Activated CD8-positive, alpha-beta memory T cell treated with anti-CD3 and anti-CD28 coated beads for 36 hours (primary cell): ENCODE measurements around the gene POTEH. TPM values are rescaled to one million over a fixed set of nuclear protein-coding genes. Genes with fewer than 3 reads are reported as not detected.
"Not testable (repeated sequence)": the region's sequence is repeated elsewhere in the genome, so short reads cannot be mapped to it uniquely, and the experiment has no call there.

Source experiments
- CTCF ChIA-PET: fragments of 350-600 bp; sonication (Branson Sonifier 250); formaldehyde crosslinking; loops from one replicate; lab custom pipeline; 2021; ENCODE audit warnings: antibody characterized with exemption; lab: Charles Lee
- POLR2A ChIA-PET: fragments of 350-600 bp; sonication (Branson Sonifier 250); formaldehyde crosslinking; loops from one replicate; lab custom pipeline; 2021; ENCODE audit warnings: antibody characterized with exemption; lab: Charles Lee
- total RNA-seq, 2 experiments: library from RNA; stranded (reverse); gene quantifications; one replicate each; pipeline ENCODE4 v1.2.3, GENCODE V29; 2021

POTEH gene
- total RNA-seq, 2 experiments from 2014 or later, result not detected

DNA sequence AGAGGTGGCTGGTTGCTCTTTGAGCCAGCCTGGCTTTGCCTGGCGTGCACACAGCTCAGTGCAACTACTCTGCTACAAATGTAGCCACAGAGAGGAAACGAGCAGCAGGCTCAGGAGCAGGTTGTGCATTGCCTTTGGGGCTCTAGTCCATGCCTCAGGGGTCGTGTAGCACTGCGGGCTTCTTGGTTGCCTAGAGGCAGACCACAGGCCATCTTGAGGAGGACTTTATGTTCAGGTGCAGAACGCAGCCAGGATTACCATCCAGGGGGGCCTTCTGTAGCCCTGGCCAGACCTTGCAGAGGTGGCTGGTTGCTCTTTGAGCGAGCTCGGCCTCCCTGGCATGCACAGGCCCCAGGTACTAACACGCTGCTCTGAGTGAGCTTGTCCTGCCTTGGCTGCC is 41.2 kb downstream of the POTEH start:
- CTCF ChIA-PET, POLR2A ChIA-PET: not testable (repeated sequence)

DNA sequence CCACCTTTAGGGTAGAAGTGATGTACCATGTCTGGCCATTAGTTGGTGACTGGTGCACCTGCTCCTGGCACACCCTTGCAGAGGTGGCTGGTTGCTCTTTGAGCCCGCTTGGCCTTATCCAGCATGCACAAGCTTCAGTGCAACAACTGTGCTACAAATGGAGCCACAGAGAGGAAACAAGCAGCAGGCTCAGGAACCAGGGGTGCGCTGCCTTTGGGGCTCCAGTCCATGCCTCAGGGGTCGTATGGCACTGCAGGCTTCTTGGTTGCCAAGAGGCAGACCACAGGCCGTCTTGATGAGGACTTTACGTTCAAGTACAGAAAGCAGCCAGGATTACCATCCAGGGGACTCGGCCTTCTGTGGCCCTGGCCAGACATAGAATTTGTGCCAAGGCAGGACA is 44.6 kb downstream of the POTEH start:
- CTCF ChIA-PET, result not testable (repeated sequence)

GRCh38 chr22:15738157-15738908 is 48.5 kb downstream of the POTEH start:
- CTCF ChIA-PET, POLR2A ChIA-PET: not testable (repeated sequence)

More for the DNA sequence above, 44.6 kb downstream of the POTEH start:
- POLR2A ChIA-PET, result not testable (repeated sequence)

GRCh38 chr22:15738909-15739391 is 49.1 kb downstream of the POTEH start:
- CTCF ChIA-PET, POLR2A ChIA-PET: not testable (repeated sequence)

DNA sequence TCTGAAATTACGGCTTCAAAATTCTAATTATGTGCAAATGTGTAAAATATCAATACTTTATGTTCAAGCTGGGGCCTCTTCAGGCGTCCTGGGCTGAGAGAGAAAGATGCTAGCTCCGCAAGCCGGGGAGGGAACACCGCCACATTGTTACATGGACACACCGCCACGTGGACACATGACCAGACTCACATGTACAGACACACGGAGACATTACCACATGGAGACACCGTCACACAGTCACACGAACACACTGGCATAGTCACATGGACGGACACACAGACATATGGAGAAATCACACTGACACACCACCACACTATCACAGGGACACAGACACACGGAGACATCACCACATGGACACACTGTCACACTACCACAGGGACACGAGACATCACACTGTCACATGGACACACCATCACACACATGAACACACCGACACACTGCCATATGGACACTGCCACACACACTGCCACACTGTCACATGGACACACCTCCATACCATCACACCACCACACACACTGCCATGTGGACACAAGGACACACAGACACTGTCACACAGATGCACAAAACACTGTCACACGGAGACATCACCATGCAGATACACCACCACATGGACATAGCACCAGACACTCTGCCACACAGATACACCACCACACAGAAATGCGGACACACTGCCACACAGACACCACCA is 58.0 kb downstream of the POTEH start:
- CTCF ChIA-PET, POLR2A ChIA-PET: not testable (repeated sequence)

GRCh38 chr22:15749181-15749970 is 59.5 kb downstream of the POTEH start:
- POLR2A ChIA-PET, CTCF ChIA-PET: not testable (repeated sequence)

DNA sequence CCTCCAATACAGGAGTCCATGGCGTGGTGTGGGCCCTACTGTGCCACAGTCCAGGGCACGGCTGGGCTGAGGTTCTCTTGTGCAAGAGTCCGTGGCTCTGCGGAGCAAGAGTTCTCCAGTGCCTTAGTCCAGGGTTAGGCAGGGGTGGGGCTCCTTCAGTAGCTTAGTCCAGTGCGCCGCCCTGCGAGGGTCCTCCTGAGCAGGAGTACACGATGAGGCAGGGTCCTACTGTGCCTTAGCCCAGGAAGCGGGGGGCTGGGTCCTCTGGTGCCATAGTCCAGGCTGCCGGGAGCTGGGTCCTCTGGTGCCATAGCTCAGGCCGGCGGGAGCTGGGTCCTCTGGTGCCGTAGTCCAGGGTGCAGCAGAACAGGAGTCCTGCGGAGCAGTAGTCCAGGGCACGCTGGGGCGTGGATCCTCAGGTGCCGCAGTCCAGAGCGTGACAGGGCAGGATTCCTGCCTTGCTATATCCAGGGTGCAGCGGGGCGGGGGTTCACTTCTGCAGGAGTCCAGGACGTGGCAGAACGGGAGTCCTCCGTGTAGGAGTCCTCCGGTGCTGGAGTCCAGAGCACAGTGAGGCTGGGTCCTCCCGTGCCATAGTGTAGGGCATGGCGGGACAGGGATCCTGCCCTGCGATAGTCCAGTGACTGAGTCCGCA is 69.7 kb downstream of the POTEH start:
- CTCF ChIA-PET, result not testable (repeated sequence)

DNA sequence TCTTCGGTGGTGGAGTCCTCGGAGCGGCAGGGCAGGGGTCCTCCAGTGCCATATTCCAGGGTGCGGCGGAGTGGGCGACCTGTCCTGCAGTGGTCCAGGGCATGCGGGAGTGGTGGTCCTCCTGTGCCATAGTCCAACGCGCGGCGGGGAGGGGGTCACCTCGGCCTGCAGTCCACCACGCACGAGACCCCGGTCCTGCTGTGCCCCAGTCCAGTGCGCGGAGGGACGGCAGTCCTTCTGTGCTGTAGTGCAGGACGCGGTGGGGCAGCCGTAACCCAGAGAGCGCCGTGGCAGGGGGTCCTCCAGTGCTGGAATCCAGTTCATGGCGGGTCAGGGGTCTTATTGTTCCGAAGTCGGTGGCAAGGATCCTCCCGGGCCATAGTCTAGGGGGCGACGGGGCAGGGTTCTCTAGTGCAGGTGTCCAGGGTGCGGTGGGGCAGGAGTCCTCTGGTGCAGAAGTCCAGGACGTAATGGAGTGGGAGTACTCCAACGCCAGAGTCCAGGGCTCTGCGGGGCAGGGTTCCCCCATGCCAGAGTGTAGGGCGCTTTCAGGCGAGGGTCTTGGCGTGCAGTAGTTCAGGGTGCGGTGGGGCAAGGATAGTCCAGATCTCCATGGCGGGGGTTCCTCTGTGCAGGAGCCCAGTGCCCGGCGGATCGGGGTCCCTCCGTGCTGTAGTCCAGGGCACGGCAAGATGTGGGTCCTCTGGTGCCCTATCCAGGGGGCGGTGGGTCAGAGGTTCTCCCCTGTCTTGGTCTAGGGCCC is 70.7 kb downstream of the POTEH start:
- POLR2A ChIA-PET, CTCF ChIA-PET: not testable (repeated sequence)

More for the DNA sequence above, 69.7 kb downstream of the POTEH start:
- POLR2A ChIA-PET, result not testable (repeated sequence)

GRCh38 chr22:15761151-15761777 is 71.4 kb downstream of the POTEH start:
- POLR2A ChIA-PET, CTCF ChIA-PET: not testable (repeated sequence)

DNA sequence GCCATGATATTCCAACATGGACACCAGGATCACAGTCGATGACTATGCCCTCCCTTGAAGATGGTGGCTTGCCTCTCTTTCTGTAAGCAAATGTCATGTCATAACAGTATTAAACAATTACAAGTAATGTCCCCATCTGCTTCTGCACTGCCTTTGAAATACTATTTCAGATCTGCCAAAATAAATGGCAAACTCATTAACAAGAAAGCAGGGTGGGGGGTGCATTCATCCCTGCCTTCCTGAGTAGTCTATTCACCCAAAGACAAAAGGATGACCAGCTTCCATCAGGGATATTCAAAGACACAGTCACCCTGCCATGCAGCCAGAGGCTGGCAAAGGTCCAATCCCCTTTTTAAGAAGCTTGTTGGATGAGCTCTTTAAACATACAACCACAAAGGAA is 73.7 kb downstream of the POTEH start:
- CTCF ChIA-PET, POLR2A ChIA-PET: not testable (repeated sequence)

Other genes starting within 250 kb of the POTEH start
- gene OR11H1, start 161.8 kb upstream of the POTEH start, total RNA-seq, result not detected